GM18511 (cell line): ENCODE measurements around the gene LRRC8E.

Experiments used
- ATAC-seq: cut with Tn5 transposase; IDR thresholded peaks from one replicate; pipeline ENCODE4 v1.9.1; 2021; ENCODE audit warnings: mild to moderate bottlenecking, moderate library complexity; ENCODE audit not compliant: unreplicated experiment

LRRC8E gene

GRCh38 chr19:7918615-7919421 lies 30.5 kb downstream of the LRRC8E start:
- ATAC-seq = no peak

DNA sequence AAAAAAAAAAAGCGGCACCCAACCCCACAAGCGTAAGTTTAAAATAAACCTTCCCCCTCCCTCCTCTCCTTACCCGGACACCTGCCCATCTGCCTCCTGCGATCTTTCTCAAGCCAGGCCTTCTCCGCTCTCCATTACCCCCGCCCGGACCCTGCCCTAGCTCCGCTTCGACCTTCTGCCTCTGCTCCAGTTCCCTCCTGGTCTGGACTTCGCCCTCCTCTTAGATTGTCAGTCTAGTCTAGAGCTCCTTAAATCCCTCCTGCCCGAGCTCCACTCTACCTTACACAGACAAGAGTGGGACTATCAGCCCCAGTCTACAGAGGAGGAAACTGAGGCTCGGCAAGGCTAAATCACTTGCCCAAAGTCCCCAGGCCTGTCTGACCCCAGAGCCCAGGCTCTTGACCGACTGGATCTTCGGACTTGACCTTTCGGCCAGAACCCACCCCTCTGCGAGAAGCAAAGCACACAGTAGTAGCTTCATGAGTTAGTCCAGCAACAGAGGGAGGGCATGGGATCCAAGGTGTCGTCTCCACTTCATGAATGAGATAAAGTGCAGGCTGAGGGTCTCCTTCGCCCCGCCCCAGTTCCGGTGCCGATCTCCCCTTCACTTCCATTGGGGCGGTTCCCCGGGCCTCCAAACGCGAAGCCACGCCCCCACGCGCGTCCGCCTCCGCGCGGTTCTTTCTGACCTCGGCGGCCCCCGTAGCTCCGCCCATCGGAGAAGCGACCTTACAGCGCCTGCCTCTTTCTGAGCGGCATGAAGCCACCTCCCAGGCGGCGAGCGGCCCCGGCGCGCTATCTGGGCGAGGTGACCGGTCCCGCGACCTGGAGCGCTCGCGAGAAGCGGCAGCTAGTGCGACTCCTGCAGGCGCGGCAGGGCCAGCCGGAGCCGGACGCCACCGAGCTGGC lies 31.6 kb downstream of the LRRC8E start, which contains the start of gene SNAPC2:
SNAPC2 (plus strand) TSS at position 729 of the 909 bp plus-strand sequence; CDS start at position 758, 29 bp downstream.
- peak; percentile 58 for ATAC-seq

DNA sequence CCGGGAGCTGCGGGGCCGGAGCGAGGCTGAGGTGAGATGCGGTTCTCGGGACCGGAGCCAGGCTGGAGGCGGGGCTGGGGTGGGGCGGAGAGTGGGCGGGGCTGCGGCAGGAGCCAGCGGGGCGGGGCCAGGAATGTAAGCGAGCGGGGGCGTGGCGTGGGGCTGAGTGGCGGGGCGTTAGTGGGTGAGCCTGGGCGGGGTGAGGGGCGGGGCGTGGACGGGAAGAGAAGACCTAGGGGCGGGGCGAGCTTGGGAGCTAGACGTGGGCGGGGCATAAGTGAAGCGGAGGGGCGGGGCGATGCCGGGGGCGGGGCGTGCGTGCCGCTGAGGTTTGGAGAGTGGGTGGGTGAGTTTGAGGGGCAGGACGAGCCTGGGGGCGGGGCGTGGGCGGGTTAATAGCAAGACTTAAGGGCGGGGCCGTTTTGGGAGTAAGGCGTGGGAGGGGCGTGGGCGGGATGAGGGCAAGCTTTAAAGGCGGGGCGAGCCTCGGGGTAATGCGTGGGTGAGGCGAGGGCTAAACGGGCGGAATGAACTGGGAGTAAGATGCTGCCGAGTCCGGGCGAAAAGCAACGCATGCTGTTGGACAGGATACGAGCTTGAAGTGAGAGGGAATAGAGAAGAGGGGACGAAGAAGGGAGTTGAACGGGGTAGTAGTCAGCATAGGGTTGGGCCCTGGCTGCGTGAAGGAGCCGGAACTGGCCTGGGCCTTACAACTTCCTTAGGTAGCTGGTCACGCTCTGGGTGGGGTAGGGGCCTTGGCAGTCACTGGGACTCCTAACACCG lies 32.4 kb downstream of the LRRC8E start:
- peak; percentile 39 for ATAC-seq

DNA sequence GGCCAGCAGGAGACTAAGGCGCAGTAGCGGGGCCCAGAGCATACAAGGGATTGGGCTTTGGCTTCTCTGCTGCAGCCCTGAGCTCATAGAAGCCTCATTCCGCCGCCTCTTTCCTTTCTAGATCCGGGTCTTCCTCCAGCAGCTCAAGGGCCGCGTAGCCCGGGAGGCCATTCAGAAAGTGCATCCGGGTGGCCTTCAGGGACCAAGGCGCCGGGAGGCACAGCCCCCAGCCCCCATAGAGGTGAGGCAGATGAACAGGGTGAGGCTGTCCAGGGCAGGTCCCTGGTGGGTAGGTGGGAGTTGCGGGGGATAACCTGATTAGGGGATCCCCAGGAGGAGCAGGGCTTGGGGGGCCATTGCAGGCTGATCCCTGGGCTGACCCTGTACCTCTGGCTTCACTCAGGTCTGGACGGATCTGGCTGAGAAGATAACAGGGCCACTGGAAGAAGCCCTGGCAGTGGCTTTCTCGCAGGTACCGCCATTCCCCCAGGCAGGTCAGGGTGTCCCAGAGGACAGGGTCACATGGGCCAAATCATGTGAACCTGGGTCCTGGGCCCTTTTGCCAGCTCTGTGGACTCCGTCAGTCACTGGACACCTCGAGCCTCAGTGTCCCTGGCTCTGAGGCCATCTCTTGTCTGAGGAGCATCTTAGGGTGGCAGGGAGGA lies 33.1 kb downstream of the LRRC8E start:
- no peak for ATAC-seq

GRCh38 chr19:7921967-7922835 lies 33.9 kb downstream of the LRRC8E start:
- ATAC-seq = no peak

GRCh38 chr19:7922836-7923195 lies 34.5 kb downstream of the LRRC8E start:
- ATAC-seq = no peak

- ATAC-seq = no peak
These were observed 35.2 kb downstream of the LRRC8E start for GRCh38 chr19:7923295-7924191.

- no peak for ATAC-seq
These were observed 35.9 kb downstream of the LRRC8E start for GRCh38 chr19:7924241-7924640.

DNA sequence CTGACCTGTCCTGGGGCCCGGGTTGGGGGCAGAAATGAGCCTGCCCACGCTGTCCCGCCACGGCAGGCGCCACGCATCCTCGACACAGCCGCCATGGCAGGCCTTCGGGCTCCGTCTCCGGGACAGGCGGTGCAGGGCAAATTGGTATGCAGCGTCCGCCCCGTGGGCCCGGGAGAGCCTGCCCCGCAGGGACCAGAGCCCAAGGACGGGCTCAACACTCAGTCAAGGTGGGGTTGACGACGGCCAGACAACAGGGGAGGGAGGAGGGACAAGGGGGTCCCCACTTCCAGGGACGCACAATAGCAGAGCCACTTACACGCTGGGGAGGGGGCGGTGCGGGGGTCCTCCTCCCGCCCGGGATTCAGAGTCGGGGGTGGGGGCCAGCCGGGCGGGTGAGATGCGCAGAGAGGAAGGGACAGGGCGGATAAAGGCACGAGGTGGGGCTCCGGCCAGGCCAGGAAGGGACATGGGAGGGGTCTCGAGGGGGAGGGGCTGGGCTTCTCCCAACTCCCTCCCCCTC lies 36.4 kb downstream of the LRRC8E start:
- no peak for ATAC-seq

GRCh38 chr19:7925171-7925851 lies 37.0 kb downstream of the LRRC8E start:
- no peak for ATAC-seq

DNA sequence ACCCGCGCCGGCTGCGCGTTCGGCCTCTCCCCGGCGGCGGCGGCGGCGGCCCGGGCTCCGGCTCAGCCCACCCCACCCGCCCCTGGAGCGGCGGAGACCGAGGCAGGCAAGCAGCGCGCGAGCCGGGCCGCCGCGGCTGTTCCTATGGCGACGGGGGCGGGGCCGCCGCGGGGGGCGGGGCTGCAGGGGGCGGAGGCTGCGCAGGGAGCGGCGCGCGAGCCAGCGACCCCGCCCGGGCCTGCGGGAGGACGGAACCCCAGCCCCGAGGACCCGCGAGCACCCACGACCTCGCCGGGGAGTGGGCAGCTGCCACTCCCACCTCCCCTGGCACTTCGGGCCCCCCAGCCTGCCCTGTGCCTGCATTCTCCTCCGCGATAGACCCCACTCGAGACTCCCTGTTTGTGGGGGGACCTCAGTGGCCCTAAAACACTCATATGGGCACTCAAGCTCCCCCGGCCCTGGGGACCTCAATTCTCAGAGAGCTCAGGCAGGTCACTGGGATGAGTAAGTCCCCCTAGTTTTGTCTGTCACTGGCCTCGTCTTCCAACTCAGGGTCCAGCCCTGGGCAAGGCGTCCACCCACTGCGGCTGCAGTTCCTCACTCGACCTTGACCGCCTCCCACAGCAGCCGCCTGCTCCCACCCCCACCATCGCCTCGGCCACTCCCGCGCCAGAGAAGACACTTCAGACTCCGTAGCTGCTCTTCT lies 37.9 kb downstream of the LRRC8E start, which contains the start of gene CTXN1:
CTXN1 (minus strand) TSS at position 115 of the 706 bp plus-strand sequence. CDS start 597 bp downstream, outside the sequence.
- ATAC-seq = no peak

- no peak for ATAC-seq
These were observed 38.7 kb downstream of the LRRC8E start for GRCh38 chr19:7926727-7927604.

GRCh38 chr19:7927605-7928333 lies 39.5 kb downstream of the LRRC8E start:
- no peak for ATAC-seq

DNA sequence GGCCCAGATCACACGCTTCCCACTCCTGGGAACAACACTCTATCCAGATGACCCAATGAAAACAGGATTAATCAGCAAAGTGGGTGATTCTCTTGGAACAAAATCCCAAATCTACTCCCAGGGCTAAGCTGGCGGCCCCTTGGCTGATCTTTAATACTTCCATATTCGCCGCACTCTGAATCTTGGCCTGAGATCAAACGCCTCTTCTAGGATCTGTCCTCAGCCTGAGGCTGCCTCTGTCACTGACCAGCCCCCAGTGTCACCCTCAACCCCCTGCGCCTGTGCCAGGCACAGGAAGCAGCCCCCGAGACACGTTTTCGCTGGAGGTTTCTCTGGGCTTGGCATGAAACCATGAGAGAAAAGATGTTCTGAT lies 40.0 kb downstream of the LRRC8E start:
- ATAC-seq = no peak
